SK-N-MC (cell line): ENCODE measurements around the gene PIGH.

Source experiments
- DNase-seq: peaks from one replicate; pipeline ENCODE4 v3.0.0-alpha.2; 2011; ENCODE audit warnings: low read depth, low spot score
- H3K27ac ChIP-seq: fragments of 200-600 bp; sonication (generic); 2 replicates; pipeline ENCODE4 v1.5.1; 2016; ENCODE audit warnings: mixed run types
- H3K36me3 ChIP-seq: fragments of 200-600 bp; sonication (generic); 2 replicates; pipeline ENCODE4 v1.6.1; 2017; ENCODE audit warnings: antibody characterized with exemption, low read length, mixed read lengths; ENCODE audit not compliant: insufficient read depth
- H3K4me3 ChIP-seq: fragments of 200-600 bp; sonication (generic); 2 replicates; pipeline ENCODE4 v1.5.1; 2016
- H3K9ac ChIP-seq: fragments of 200-600 bp; sonication (generic); 2 replicates; pipeline ENCODE4 v1.8.0; 2017; ENCODE audit warnings: mixed run types, mixed read lengths; ENCODE audit not compliant: insufficient read length
- H3K9me3 ChIP-seq: fragments of 200-600 bp; sonication (generic); 2 replicates; pipeline ENCODE4 v1.6.1; 2017; ENCODE audit warnings: low read depth, mild to moderate bottlenecking, antibody characterized with exemption, low read length, moderate library complexity, mixed read lengths
- EZH2 ChIP-seq: fragments of 200-600 bp; sonication (generic); IDR thresholded peaks from one replicate; pipeline ENCODE4 v1.6.1; 2017; ENCODE audit warnings: antibody characterized with exemption
- FOXP2 ChIP-seq: optimal IDR thresholded peaks from 2 replicates; pipeline ENCODE3; 2011; ENCODE audit warnings: mild to moderate bottlenecking, moderate library complexity; ENCODE audit not compliant: insufficient read depth; ENCODE audit errors: extremely low read length, control extremely low read depth
- POLR2AphosphoS5 ChIP-seq: IDR thresholded peaks from 2 replicates; pipeline ENCODE4 v1.6.1; 2012; ENCODE audit warnings: mild to moderate bottlenecking, low read depth, low read length, borderline replicate concordance

PIGH gene

DNA sequence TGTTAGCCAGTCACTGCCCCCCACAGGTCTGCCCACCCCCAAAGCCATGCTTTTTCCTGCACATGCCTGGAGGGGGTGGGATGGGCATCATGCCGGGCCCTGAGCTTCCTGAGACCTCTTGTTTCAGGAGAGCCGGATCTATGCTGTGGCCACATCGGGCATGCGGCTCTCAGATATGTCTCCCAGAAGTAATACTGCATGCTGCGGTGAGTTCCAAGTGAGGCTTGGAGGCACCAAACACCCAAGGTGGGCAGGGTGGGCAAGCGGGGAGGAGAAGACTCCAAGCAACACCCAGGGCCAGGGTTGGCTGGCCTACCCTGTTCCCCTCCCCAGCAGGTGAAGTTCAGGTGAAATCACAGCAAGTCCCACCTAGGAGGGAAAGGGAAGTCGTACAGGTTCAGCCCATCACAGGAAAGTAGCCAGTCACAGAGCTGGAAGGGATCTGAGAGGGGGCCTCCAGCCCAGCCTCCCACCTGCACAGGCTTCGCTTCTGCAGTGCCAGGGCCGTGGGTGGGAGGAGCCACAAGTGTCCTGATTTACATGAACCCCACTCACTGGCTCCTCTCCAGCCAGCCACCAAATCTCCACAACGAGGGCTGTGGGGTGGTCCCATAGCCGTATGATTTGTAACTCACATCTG lies 30.9 kb downstream of the PIGH start:
- no peak overlapping the region for H3K4me3 ChIP-seq
- no peak for DNase-seq
- no peak for TF ChIP-seq EZH2
- TF ChIP-seq POLR2AphosphoS5 = no peak
- no peak for TF ChIP-seq FOXP2
- no peak overlapping the region for H3K9ac ChIP-seq
- H3K9me3 ChIP-seq = no peaks in the 10 kb centered on the region
- no peak overlapping the region for H3K27ac ChIP-seq
- no peaks in the 10 kb centered on the region for H3K36me3 ChIP-seq

GRCh38 chr14:67567654-67568053 lies 32.4 kb downstream of the PIGH start:
- Histone ChIP-seq H3K9ac (no peak overlapping the region), H3K4me3 (no peak overlapping the region), H3K36me3 (no peaks in the 10 kb centered on the region), H3K9me3 (no peaks in the 10 kb centered on the region), H3K27ac (no peak overlapping the region)
- TF ChIP-seq FOXP2 (no peak), POLR2AphosphoS5 (no peak), EZH2 (no peak)
- no peak for DNase-seq

- no peak overlapping the region for H3K27ac ChIP-seq
- H3K9ac ChIP-seq = no peak overlapping the region
- DNase-seq = no peak
- no peak for TF ChIP-seq POLR2AphosphoS5
- TF ChIP-seq FOXP2 = no peak
- no peak for TF ChIP-seq EZH2
- no peak overlapping the region for H3K4me3 ChIP-seq
- H3K36me3 ChIP-seq = no peaks in the 10 kb centered on the region
- H3K9me3 ChIP-seq = no peaks in the 10 kb centered on the region
Observed at GRCh38 chr14:67566908-67567307, 33.2 kb downstream of the PIGH start.

DNA sequence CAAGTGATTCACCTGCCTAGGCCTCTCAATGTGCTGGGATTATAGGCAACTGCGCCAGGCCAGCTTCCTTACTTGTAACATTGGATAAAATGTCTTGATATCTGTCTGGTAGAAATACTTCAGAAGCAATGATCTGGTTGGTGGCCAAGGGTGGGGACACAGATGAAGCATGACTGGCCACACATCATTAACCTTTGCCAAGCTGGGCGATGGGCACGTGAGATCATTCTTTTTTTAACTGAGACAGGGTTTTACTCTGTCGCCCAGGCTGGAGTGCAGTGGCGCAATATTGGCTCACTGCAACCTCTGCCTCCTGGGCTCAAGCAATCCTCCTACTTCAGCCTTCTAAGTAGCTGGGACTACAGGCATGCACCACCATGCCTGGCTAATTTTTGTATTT lies 35.8 kb downstream of the PIGH start:
- no peak overlapping the region for H3K9ac ChIP-seq
- no peak for DNase-seq

GRCh38 chr14:67562776-67563150 lies 37.3 kb downstream of the PIGH start:
- no peak for TF ChIP-seq EZH2
- Histone ChIP-seq H3K36me3 (no peaks in the 10 kb centered on the region), H3K27ac (no peak overlapping the region), H3K4me3 (no peak overlapping the region), H3K9ac (no peak overlapping the region), H3K9me3 (no peaks in the 10 kb centered on the region)
- no peak for DNase-seq

More for the DNA sequence above, 35.8 kb downstream of the PIGH start:
- Histone ChIP-seq H3K4me3 (no peak overlapping the region), H3K9me3 (no peaks in the 10 kb centered on the region), H3K36me3 (no peaks in the 10 kb centered on the region), H3K27ac (no peak overlapping the region)
- TF ChIP-seq FOXP2 (no peak), POLR2AphosphoS5 (no peak), EZH2 (no peak)

GRCh38 chr14:67562025-67562775 lies 37.9 kb downstream of the PIGH start:
- Histone ChIP-seq H3K27ac (no peak overlapping the region), H3K9ac (no peak overlapping the region), H3K36me3 (no peaks in the 10 kb centered on the region)

DNA sequence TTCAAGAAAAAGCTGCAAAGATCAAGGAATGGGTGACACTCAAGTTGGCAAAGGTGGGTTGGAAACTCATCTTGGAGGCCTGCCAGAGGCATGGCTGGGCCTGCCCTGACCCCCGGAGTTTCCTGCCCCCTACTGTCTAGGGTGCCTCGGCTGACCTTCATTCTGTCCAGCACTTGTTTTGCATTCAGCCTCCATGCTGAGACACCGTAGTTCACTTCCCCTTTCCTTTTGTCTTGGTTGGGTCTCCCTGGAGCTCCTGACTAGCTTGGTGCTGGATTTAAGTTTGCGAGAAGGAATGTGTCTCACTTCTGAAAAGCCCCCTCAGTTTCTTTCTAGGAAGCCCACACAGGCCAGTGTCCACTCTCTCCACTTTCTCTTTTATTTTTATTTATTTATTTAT lies 40.4 kb downstream of the PIGH start:
- H3K4me3 ChIP-seq = no peak overlapping the region
- no peak for DNase-seq
- no peak for TF ChIP-seq FOXP2
- no peak for TF ChIP-seq EZH2
- no peak for TF ChIP-seq POLR2AphosphoS5
- no peak overlapping the region for H3K9ac ChIP-seq
- no peaks in the 10 kb centered on the region for H3K36me3 ChIP-seq
- H3K9me3 ChIP-seq = no peaks in the 10 kb centered on the region
- H3K27ac ChIP-seq = no peak overlapping the region

More at GRCh38 chr14:67562025-67562775, 37.9 kb downstream of the PIGH start:
- Histone ChIP-seq H3K4me3 (no peak overlapping the region), H3K9me3 (no peaks in the 10 kb centered on the region)
- TF ChIP-seq POLR2AphosphoS5 = no peak
- TF ChIP-seq EZH2 = no peak
- no peak for TF ChIP-seq FOXP2
- DNase-seq = no peak

- TF ChIP-seq EZH2 = no peak
- TF ChIP-seq POLR2AphosphoS5 = no peak
- no peak for TF ChIP-seq FOXP2
- H3K27ac ChIP-seq = no peak overlapping the region
Observed at GRCh38 chr14:67557656-67558055, 42.4 kb downstream of the PIGH start.

DNA sequence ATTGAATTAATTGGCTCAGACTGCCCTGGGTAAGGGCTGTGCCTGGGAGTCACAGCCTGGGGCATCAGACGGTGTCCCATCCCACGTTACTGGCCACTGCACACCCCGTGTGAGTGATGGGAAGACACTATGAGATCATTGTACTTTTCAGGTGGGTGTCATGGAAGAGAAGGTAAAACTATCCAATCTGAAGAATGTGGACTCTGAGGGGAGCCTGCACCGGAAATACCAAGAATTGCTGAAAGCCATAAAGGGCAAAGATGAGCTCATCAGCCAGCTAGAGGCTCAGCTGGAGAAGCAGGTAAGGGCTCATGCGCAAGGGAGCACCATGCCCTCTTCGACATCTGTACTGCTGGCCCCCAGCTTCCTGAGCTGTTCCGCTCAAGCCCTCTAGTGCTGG lies 43.0 kb downstream of the PIGH start:
- H3K4me3 ChIP-seq = no peak overlapping the region
- no peak for TF ChIP-seq POLR2AphosphoS5
- no peaks in the 10 kb centered on the region for H3K36me3 ChIP-seq
- no peaks in the 10 kb centered on the region for H3K9me3 ChIP-seq
- no peak for DNase-seq
- no peak overlapping the region for H3K9ac ChIP-seq
- H3K27ac ChIP-seq = no peak overlapping the region

More at GRCh38 chr14:67557656-67558055, 42.4 kb downstream of the PIGH start:
- Histone ChIP-seq H3K9ac (no peak overlapping the region), H3K9me3 (no peaks in the 10 kb centered on the region), H3K4me3 (no peak overlapping the region), H3K36me3 (no peaks in the 10 kb centered on the region)
- no peak for DNase-seq
